Stimulated activated CD4-positive, alpha-beta T cell treated with anti-CD3 and anti-CD28 coated beads, Interleukin-4, amount 100 ng/mL, for 24 hours (primary cell): ENCODE measurements around the gene NCEH1.

Experiments used
- DNase-seq: peaks from one replicate; pipeline ENCODE4 v3.0.0-alpha.2; 2020

Gene NCEH1

GRCh38 chr3:172640751-172641150, 70.1 kb downstream of the NCEH1 start:
- DNase-seq: no peak

- no peak for DNase-seq
Measured at GRCh38 chr3:172635588-172635987, 75.3 kb downstream of the NCEH1 start.

- no peak for DNase-seq
Measured at GRCh38 chr3:172634948-172635347, 75.9 kb downstream of the NCEH1 start.

- DNase-seq: no peak
Measured at GRCh38 chr3:172630316-172630715, 80.6 kb downstream of the NCEH1 start.

GRCh38 chr3:172629470-172629869, 81.4 kb downstream of the NCEH1 start:
- DNase-seq: no peak

GRCh38 chr3:172627057-172627809, 83.6 kb downstream of the NCEH1 start:
- DNase-seq: no peak

- no peak for DNase-seq
Measured at GRCh38 chr3:172626021-172626640, 84.7 kb downstream of the NCEH1 start.

GRCh38 chr3:172625404-172625803, 85.5 kb downstream of the NCEH1 start:
- DNase-seq: no peak

- no peak for DNase-seq
Measured at GRCh38 chr3:172624999-172625398, 85.9 kb downstream of the NCEH1 start.

- peak; percentile 51 for DNase-seq
Measured at GRCh38 chr3:172622916-172623700, 87.8 kb downstream of the NCEH1 start.

GRCh38 chr3:172622156-172622555, 88.7 kb downstream of the NCEH1 start:
- DNase-seq: no peak

GRCh38 chr3:172617976-172618375, 92.9 kb downstream of the NCEH1 start:
- DNase-seq: no peak

- no peak for DNase-seq
Measured at GRCh38 chr3:172617013-172617706, 93.7 kb downstream of the NCEH1 start.

GRCh38 chr3:172616031-172616461, 94.8 kb downstream of the NCEH1 start:
- no peak for DNase-seq

- DNase-seq: no peak
Measured at GRCh38 chr3:172615296-172615695, 95.6 kb downstream of the NCEH1 start.

GRCh38 chr3:172614340-172615274, 96.3 kb downstream of the NCEH1 start:
- DNase-seq: no peak

- DNase-seq: no peak
Measured at GRCh38 chr3:172613845-172614244, 97.0 kb downstream of the NCEH1 start.

- no peak for DNase-seq
Measured at GRCh38 chr3:172612871-172613678, 97.8 kb downstream of the NCEH1 start.

- DNase-seq: no peak
Measured at GRCh38 chr3:172609750-172610149, 101.1 kb downstream of the NCEH1 start.

- no peak for DNase-seq
Measured at GRCh38 chr3:172608575-172608974, 102.3 kb downstream of the NCEH1 start.
